Upper lobe of right lung (tissue), 1 donor: Measurements from ENCODE around the gene CD207. TPM values are rescaled to one million over a fixed set of nuclear protein-coding genes. Genes with fewer than 3 reads are reported as not detected.
A peak's percentile ranks its signal among the peaks of the same experiment; 100 is the strongest.

ENCODE experiments used
- ATAC-seq: fragments of 200-7000 bp; cut with Tn5 transposase; one replicate; pipeline ENCODE4 v1.9.1; 2020; ENCODE audit warnings: mild to moderate bottlenecking, moderate library complexity
- DNase-seq: peaks from one replicate; pipeline ENCODE4 v3.0.0-alpha.2; 2020
- H3K27ac ChIP-seq: fragments of 200-600 bp; one replicate; pipeline ENCODE4 v1.8.0; 2022
- H3K27me3 ChIP-seq: fragments of 200-600 bp; one replicate; pipeline ENCODE4 v1.8.0; 2022; ENCODE audit warnings: mild to moderate bottlenecking
- H3K36me3 ChIP-seq: fragments of 200-600 bp; one replicate; pipeline ENCODE4 v1.8.0; 2022
- H3K4me1 ChIP-seq: fragments of 200-600 bp; one replicate; pipeline ENCODE4 v1.8.0; 2022
- H3K4me3 ChIP-seq: fragments of 200-600 bp; one replicate; pipeline ENCODE4 v1.8.0; 2022; ENCODE audit warnings: mild to moderate bottlenecking
- H3K9me3 ChIP-seq: fragments of 200-600 bp; one replicate; pipeline ENCODE4 v1.8.0; 2022
- CTCF ChIP-seq: fragments of 200-600 bp; IDR thresholded peaks from one replicate; pipeline ENCODE4 v1.8.0; 2022; ENCODE audit warnings: antibody characterized with exemption
- intact Hi-C: fragments of 100-400 bp; cut with DNase I; formaldehyde crosslinking; loops from one replicate; pipeline ENCODE4 v1.11.0; 2022
- total RNA-seq: library from RNA; stranded (reverse); fragmentation: NEBNext Ultra II Directional; extraction: Animal tissue kit (Norgen Biotek cat#: 25700); gene quantifications from one replicate; pipeline ENCODE4 v1.2.1, GENCODE V29; 2021
- donor health status: DM: no; HTN: yes; CAD: no; lungs with severe emphysema.

Gene CD207
- total RNA-seq, 1 donor from 2014 or later, result 3.6 TPM

DNA sequence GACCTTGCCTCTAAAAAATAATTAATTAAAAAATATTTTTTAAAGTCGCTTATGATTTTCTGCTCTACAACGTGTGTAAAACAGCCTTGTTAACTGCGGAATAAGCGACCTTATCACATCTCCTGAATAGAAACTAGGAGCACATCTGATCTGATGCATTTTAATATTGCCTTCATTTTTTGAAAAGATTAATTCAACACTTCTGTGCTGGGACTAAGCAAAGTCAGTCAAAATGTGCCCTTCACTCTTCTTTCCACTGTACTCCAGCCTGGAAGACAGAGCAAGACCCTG, 27.8 kb downstream of the CD207 start:
- Histone ChIP-seq H3K4me1 (no peaks in the 10 kb centered on the region), H3K36me3 (no peaks in the 10 kb centered on the region), H3K9me3 (no peaks in the 10 kb centered on the region), H3K27me3 (no peaks in the 10 kb centered on the region), H3K27ac (no peak overlapping the region), H3K4me3 (no peak overlapping the region)
- no peak for TF ChIP-seq CTCF
- no peak for DNase-seq
- intact Hi-C loops, result no loop called here
- ATAC-seq, result no peak

DNA sequence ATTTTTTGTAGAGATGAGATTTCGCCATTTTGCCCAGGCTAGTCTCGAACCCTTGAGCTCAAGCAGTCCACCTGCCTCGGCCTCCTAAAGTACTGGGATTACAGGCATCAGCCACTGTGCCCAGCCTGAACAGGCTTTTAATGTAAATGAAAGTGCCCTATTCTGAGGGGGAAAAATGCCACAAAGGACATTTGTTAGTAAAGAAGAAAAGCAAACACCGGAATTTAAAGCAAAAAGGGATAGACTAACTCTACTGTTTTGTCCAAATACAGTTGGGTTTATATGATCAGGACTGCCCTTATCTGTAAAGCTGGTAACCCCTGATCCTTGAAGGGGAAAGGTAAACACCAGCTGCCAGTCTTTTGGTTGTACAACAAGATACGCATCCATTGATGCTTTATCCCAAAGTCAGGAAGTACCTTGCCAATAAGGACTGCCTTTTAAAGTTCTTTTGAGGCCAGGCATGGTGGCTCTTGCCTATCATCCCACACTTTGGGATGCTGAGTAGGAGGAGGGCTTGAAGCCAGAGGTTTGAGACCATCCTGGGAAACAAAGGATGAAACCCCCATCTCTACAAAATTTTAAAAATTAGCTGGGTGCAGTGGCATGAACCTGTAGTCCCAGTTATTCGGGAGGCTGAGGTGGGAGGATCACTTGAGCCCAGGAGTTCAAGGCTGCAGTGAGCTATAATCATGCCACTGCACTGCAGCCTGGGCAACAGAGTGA, 28.4 kb downstream of the CD207 start:
- no peak overlapping the region for H3K4me3 ChIP-seq
- DNase-seq (no peak), ATAC-seq (no peak)
- no peaks in the 10 kb centered on the region for H3K36me3 ChIP-seq
- no peak for TF ChIP-seq CTCF
- no peaks in the 10 kb centered on the region for H3K9me3 ChIP-seq
- intact Hi-C loops, result no loop called here
- no peak overlapping the region for H3K27ac ChIP-seq
- H3K27me3 ChIP-seq, result no peaks in the 10 kb centered on the region
- H3K4me1 ChIP-seq, result no peaks in the 10 kb centered on the region

DNA sequence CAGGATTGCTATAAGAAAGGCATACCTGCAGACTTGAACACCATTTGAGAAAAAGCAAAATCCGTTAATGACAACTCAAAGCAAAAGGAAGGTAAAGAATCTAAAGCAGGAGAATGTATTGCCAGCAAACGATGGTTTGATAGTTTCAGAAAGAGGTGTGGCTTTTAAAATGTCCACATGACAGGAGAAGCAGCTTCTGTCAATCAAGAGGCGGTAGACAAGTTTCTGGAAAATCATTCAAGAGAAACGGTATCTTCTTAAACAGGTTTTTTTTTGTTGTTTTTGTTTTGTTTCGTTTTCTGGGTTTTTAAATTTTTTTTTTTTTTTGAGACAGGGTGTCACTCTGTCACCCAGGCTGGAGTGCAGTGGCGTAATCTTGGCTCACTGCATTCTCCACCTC, 29.0 kb downstream of the CD207 start:
- H3K27ac ChIP-seq, result no peak overlapping the region
- no peaks in the 10 kb centered on the region for H3K27me3 ChIP-seq
- intact Hi-C loops, result no loop called here
- no peaks in the 10 kb centered on the region for H3K9me3 ChIP-seq
- H3K4me3 ChIP-seq, result no peak overlapping the region
- H3K4me1 ChIP-seq, result no peaks in the 10 kb centered on the region
- H3K36me3 ChIP-seq, result no peaks in the 10 kb centered on the region
- no peak for TF ChIP-seq CTCF
- ATAC-seq (no peak), DNase-seq (no peak)

GRCh38 chr2:70806013-70806412, 29.6 kb downstream of the CD207 start:
- intact Hi-C loops, result no loop called here
- DNase-seq (no peak), ATAC-seq (peak; percentile 72)
- Histone ChIP-seq H3K27me3 (no peaks in the 10 kb centered on the region), H3K27ac (no peak overlapping the region), H3K9me3 (no peaks in the 10 kb centered on the region), H3K36me3 (no peaks in the 10 kb centered on the region), H3K4me1 (no peaks in the 10 kb centered on the region), H3K4me3 (no peak overlapping the region)
- TF ChIP-seq CTCF, result no peak

DNA sequence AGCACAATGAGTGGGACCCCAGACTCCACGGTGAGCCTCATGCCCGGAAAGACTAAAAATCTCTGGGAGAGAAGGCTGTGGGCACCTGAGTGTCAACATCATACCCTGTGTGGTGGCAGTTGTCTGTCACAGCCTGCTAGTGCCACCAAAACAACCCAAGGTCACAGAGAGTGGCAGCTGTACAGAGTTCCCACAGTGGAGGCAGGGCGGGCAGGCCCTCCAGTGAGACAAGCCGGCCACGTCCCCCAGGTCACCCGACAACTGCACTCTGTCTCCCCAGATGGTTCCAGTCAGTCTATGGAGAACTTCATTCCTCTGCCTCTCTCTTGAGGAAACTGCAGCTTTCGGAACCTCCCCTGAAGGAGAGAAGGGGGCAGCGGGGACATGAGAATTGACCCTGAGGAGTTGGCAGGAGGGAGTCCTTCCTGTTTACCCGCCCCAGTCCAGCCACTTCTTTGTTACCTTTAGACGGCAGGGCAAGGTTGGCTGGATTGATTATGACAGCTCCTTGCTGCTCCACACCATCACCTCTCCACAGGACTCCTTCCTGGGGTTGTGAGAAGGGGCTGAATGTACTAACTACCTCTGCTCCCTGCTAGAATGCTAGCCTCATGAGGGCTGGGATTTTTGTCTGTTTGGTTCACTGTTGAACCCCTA, 33.9 kb downstream of the CD207 start:
- no peaks in the 10 kb centered on the region for H3K27me3 ChIP-seq
- intact Hi-C loops, result no loop called here
- H3K27ac ChIP-seq, result no peak overlapping the region
- H3K36me3 ChIP-seq, result no peaks in the 10 kb centered on the region
- no peak for TF ChIP-seq CTCF
- no peaks in the 10 kb centered on the region for H3K9me3 ChIP-seq
- no peak for DNase-seq
- no peaks in the 10 kb centered on the region for H3K4me1 ChIP-seq
- no peak overlapping the region for H3K4me3 ChIP-seq
- ATAC-seq, result no peak
